Ectodermal cell (in vitro differentiated cells): ENCODE data around the gene LHPP.
A peak's percentile ranks its signal among the peaks of the same experiment; 100 is the strongest.

Source experiments
- H3K27ac ChIP-seq: 2 replicates; pipeline ENCODE4 v1.7.0; 2013; ENCODE audit warnings: mild to moderate bottlenecking, low read depth, low read length; ENCODE audit not compliant: insufficient read depth, poor library complexity, severe bottlenecking
- H3K27me3 ChIP-seq: 2 replicates; pipeline ENCODE4 v1.7.0; 2013; ENCODE audit warnings: mild to moderate bottlenecking, low read length; ENCODE audit not compliant: insufficient read depth, control insufficient read depth, poor library complexity, severe bottlenecking
- H3K36me3 ChIP-seq: one replicate; pipeline ENCODE4 v1.7.0; 2013; ENCODE audit warnings: low read length; ENCODE audit not compliant: control insufficient read depth, insufficient read depth
- H3K4me1 ChIP-seq: one replicate; pipeline ENCODE4 v1.7.0; 2013; ENCODE audit warnings: low read length; ENCODE audit not compliant: control insufficient read depth, insufficient read depth
- H3K4me3 ChIP-seq: 2 replicates; pipeline ENCODE4 v1.7.0; 2013; ENCODE audit warnings: low read depth, low read length, control low read depth; ENCODE audit not compliant: insufficient read depth
- H3K9me3 ChIP-seq: 2 replicates; pipeline ENCODE4 v1.7.0; 2013; ENCODE audit warnings: mild to moderate bottlenecking, low read length, moderate library complexity; ENCODE audit not compliant: control insufficient read depth
- WGBS, 2 experiments: methylation state at CpG; one replicate each; pipeline ENCODE4 v1.1.7; 2013; ENCODE audit warnings: missing lambda C conversion rate in 2 of 2; 5-methylcytosine and 5-hydroxymethylcytosine counted together

LHPP gene

DNA sequence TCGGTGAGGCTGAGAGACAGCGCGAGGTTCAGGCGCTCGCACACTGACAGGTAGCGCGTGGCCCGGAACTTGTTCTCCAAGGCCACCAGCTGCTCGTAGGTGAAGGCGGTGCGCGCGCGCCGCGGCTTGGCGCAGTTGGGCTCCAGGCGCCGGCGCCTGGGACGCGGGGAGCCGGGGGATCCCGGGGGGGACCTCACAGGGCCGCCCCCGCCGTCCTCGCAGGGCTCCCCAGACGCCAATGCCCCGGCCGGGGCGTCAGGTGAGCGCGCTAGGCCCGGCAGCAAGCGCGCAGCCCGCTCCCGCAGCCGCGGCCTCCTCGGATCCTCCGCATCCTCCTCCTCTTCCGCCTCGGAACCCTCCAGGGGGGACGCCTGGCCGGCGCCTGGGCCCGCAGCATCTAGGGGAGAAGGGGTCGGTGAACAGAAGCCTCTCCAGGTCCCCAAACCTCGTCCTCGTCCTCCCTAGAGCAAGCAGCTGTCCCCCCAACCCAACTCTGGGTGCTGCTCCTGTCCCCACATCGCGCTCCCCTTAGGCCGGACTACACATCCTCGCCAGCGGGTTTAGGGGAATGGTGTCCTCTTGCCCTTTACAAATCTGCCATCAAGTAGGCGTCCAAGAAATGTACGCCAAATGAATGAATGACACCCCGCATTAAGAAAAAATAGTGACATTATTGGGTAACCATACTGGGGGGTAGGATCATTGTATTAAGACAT, 13.7 kb upstream of the LHPP start:
- Histone ChIP-seq H3K27me3 (peaks cover 85% of the 10 kb centered on the region), H3K27ac (no peak overlapping the region), H3K36me3 (no peaks in the 10 kb centered on the region), H3K4me1 (peaks cover 26% of the 10 kb centered on the region), H3K9me3 (no peaks in the 10 kb centered on the region), H3K4me3 (peak overlapping the region; percentile 34)
- WGBS, 2 experiments = 1% methylated on average over 60 of the region's 60 CpGs

DNA sequence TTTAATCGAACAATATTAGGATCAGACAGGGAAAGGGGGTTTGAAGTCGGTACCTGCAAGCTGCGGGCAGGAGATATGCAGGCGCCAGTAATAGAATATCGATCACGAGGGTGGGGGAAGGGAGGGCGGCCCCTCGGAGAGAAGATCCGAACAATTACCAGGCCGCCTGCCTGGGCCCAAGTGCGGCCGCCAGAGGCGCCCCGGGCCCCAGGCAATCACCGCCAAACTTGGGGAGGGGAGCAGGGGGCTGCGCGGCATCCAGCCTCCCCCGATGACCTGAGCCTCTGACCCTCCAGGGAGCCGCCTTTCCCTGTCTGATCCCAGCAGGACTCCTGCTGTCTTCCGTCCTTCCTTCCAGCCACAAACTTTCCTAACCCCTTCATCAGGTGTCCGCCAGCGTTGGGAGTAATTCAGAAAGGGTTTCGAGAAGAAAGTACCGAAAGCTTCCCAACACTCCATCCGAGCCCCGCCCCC, 12.9 kb upstream of the LHPP start:
- 0 to 1% methylated on average over 26 of the region's 26 CpGs for WGBS, 2 experiments
- Histone ChIP-seq H3K36me3 (no peaks in the 10 kb centered on the region), H3K4me3 (no peak overlapping the region), H3K9me3 (no peaks in the 10 kb centered on the region), H3K4me1 (peaks cover 26% of the 10 kb centered on the region), H3K27ac (no peak overlapping the region), H3K27me3 (peaks cover 94% of the 10 kb centered on the region)

DNA sequence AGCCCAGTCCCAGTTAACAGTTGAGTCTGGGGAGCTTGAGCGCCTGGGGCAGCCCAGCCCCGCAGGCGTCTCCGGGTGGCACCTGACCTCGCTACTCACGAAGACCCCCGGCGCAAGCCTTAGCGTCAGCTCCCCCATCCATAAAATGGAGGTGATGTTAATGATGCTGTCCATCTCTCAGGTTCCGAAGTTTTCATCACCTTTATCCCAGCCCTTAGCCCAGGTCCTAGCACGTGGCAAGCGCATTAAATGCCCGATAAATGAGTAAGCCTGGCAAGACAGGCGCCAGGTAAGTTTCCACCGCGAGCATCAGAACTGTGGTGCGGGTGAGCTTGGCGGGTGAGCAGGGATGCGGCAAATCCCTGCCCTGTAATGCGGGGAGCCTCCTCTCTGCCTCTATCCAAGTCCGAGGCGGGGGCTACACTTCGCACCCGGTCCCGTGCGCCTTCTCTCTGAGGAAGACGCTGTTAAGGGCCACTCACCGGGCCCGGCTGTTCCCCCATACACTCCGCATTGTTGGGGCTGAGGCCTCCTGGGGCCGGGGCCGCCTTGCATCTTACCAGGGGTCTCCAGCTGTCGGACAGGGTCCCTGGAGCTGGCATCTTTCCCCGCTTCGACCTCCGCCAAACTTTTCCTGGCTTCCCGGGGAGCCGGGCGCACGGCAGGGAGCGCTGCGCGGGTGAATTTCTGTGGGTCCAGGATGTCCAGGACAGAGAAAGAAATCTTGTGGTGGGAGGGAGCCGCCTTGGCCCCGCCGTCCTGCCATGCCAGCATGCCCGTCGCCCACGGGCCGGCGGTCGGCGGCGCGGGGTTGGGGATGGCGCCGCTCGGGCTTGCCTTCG, 12.2 kb upstream of the LHPP start:
- H3K4me1 ChIP-seq = peaks cover 26% of the 10 kb centered on the region
- WGBS, 2 experiments = 1% methylated on average over 59 of the region's 59 CpGs
- H3K27me3 ChIP-seq = peaks cover 100% of the 10 kb centered on the region
- H3K27ac ChIP-seq = no peak overlapping the region
- H3K4me3 ChIP-seq = peak overlapping the region; percentile 28
- H3K36me3 ChIP-seq = no peaks in the 10 kb centered on the region
- no peaks in the 10 kb centered on the region for H3K9me3 ChIP-seq

DNA sequence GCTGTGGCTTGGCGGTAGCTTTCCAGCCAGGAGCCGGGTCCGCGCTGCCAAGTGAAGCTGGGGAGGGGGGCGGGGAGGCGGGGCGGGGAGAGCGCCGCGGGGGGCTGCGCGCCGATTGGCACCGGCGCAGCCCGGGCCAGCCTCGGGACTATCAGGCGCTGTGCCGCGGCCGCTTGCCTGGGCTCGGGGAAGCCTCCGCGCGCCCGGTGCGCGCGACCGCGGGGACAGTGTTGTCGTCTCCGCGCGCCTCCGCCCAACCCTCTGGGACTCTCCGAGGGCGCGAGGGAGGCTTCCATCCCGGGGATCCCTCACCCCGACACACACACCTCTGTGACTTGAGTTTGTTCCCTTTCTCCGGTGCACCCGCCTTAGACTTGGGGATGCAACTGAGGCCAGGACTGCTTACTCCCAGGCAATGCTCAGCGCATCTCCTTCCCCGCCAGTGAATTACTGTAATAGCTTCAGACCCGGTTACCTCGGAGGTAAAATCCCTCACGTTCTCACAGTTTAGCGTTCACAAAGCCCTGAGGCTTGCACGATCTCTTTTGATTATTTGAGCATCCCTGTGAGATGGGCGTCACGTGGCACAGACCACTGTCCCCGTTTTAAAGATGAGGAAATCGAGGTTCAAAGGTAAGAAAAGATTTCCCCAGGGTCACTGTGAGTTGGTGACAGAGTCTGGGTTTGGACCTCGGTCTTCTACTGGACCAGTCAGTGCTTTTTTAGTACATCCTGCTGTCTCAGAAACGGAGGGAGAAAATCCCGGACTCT, 11.4 kb upstream of the LHPP start, which contains the start of gene NKX1-2:
NKX1-2 (minus strand) TSS at position 24 of the 771 bp plus-strand sequence. CDS start 92 bp downstream, outside the sequence.
- Histone ChIP-seq H3K36me3 (no peaks in the 10 kb centered on the region), H3K4me1 (peaks cover 26% of the 10 kb centered on the region), H3K27me3 (peaks cover 100% of the 10 kb centered on the region), H3K9me3 (no peaks in the 10 kb centered on the region), H3K4me3 (peak within 1 kb of the TSS; percentile 28), H3K27ac (no peak within 1 kb of the TSS)
- WGBS, 2 experiments = 2% methylated on average over 57 of the region's 57 CpGs

DNA sequence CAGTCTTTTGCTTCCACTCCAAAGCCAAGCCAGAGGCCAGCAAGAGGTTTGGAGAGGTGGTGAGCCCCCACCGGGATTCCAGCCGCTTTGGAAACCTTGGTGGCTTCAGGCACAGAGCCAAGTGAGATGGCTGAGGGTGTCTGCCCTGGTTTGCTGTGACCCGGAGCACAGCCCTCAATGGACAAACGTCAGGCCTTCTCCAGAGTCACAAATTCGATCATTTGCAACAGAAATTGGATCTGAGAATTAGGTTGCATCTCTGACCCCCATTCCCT, 10.9 kb upstream of the LHPP start:
- Histone ChIP-seq H3K9me3 (no peaks in the 10 kb centered on the region), H3K27me3 (peaks cover 100% of the 10 kb centered on the region), H3K4me1 (peaks cover 26% of the 10 kb centered on the region), H3K36me3 (no peaks in the 10 kb centered on the region), H3K27ac (no peak overlapping the region), H3K4me3 (peak overlapping the region; percentile 28)
- WGBS, 2 experiments = 13 to 18% methylated on average over 5 of the region's 5 CpGs

DNA sequence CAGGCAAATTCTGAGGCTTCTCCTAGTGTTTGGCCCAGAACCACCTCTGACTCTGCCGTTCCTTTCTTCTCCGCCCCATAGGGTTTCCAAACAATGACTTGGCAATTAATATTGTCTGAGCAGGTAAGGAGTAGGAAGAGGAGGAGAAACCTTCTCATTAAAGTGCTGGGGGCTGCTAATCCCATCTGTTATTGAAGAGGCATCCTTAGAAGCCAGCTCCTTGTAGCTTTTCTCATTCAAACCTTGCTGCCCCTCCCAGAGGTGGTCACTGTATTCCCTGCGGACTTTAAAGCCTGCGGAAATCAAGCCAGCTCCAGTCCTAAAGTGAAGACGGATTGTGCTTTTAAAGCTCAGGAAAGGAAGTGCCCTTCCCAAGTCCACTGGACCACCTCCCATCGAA, 10.3 kb upstream of the LHPP start:
- H3K9me3 ChIP-seq = no peaks in the 10 kb centered on the region
- H3K27ac ChIP-seq = no peak overlapping the region
- H3K4me3 ChIP-seq = no peak overlapping the region
- peaks cover 100% of the 10 kb centered on the region for H3K27me3 ChIP-seq
- no peaks in the 10 kb centered on the region for H3K36me3 ChIP-seq
- H3K4me1 ChIP-seq = peaks cover 26% of the 10 kb centered on the region
- WGBS, 2 experiments = 1 to 2% methylated on average over 5 to 6 of the region's 6 CpGs

DNA sequence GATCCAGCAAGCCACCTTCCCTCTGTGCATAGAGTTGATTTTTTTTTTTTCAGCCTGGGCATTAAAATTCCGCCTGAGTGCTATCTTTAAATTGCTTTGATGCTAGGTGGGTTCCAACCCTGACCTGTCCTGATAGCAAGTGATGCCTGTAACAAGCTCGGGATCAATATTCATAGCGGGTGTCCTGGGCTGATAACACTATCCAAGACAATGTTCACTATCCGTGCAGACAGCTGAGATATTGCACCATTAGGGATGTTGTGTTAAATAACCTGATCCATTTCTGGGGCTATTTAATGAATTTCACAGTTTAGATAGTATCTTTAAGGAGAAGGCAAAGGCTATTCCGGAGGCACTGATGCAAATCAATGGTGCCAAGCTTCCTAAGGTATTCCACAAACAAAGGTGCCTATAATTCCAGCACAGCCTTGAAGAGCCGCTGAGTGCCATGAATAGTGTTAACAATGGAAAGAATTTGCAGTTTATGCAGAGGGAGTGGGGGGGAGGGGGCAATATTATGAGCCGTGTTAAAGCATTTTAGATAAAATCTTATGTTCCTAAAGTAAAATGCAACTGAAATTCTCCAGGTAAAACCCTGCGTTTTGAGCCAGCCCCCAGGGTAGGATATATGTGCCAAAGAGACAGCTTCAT, 7.5 kb upstream of the LHPP start:
- Histone ChIP-seq H3K4me1 (peaks cover 22% of the 10 kb centered on the region), H3K4me3 (no peak overlapping the region), H3K27ac (no peak overlapping the region), H3K36me3 (no peaks in the 10 kb centered on the region), H3K27me3 (peaks cover 77% of the 10 kb centered on the region), H3K9me3 (no peaks in the 10 kb centered on the region)
- WGBS, 2 experiments = 29% methylated on average over 8 of the region's 8 CpGs

DNA sequence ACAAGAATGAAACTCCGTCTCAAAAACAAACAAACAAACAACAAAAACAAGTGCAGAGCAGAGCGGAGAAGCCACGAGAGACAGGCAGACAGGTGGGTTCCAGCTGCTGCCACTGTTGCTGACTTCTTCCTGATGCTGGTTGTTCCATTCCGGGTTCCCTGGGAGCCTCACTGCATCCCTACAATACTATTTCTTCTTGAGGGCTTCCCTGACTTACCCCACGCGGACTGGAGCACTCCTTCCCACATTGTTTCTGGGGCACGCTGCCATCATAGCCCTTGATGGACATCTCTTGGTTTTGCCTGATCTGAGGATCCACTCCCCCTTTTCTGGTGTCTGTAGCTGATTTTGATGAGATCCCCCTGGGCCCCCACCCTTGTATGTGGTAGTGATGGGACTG, 6.2 kb upstream of the LHPP start:
- Histone ChIP-seq H3K27ac (no peak overlapping the region), H3K36me3 (no peaks in the 10 kb centered on the region), H3K9me3 (no peaks in the 10 kb centered on the region), H3K27me3 (peaks cover 63% of the 10 kb centered on the region), H3K4me3 (no peak overlapping the region), H3K4me1 (peaks cover 13% of the 10 kb centered on the region)
- WGBS, 2 experiments = 75 to 78% methylated on average over 7 of the region's 7 CpGs

DNA sequence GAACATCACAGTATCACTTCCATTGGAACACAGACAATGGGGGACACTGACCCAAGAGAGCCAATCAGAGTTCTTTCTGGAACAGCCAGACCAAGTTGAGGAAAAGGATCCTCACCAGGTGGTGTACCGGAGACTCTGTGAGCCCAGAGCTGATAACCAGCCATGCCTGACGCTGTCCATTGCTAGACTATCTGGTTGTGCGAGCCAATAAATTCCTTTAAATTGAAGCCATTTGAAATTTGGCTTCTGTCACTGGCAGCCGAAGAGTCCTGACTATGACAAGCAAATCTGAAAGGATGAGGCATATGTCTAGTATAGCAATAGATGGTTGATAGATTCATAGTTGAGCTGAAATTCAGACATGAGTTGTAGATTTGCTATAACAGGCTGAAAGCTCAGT, 3.1 kb upstream of the LHPP start:
- no peak overlapping the region for H3K4me3 ChIP-seq
- H3K4me1 ChIP-seq = no peaks in the 10 kb centered on the region
- H3K27ac ChIP-seq = no peak overlapping the region
- H3K27me3 ChIP-seq = peaks cover 33% of the 10 kb centered on the region
- H3K9me3 ChIP-seq = no peaks in the 10 kb centered on the region
- no peaks in the 10 kb centered on the region for H3K36me3 ChIP-seq
- WGBS, 2 experiments = 94% methylated on average over 4 of the region's 4 CpGs
